ENCODE measurements around the gene CACNA1C. TPM values are rescaled to one million over a fixed set of nuclear protein-coding genes. Genes with fewer than 3 reads are reported as not detected.

The CACNA1C gene
- total and polyA plus RNA-seq, 2 donors from 2014 or later, result 1.6 to 17.4 TPM

DNA sequence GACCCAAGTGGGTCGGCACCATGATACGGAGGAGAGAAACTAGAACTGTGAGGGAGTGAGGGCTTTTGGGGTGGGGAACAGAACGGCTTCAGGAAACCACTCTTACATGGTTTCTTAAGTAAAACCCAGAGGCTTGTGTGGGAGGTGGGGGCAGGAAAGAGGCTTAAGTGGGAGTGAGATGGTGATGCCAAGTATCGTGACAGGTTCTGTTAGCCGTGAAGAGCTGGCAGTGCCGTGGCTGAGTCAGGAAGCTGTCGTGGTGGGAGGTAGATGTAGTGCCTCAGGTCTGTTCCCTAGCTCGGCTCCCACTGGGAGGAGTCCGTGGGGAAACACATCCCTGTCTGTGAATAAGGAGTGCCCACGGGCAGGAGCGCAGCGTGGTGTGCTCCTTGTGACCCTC lies 556.2 kb downstream of the CACNA1C start:
- no peaks in the 10 kb centered on the region for H3K27me3 ChIP-seq (ENCODE audit: control insufficient read depth, insufficient read depth, low read length)

DNA sequence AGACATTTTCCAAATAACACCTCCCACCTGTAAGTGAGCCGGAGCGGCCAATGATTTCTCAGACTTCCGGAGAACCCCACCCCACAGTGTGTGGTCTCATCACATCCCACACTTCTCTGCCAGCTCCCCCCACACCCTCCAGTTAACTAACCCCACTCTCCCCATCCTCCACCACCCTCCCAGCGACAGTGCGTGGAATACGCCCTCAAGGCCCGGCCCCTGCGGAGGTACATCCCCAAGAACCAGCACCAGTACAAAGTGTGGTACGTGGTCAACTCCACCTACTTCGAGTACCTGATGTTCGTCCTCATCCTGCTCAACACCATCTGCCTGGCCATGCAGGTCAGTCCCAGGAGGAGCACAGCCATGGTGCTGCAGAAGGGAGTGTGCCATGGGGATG lies 557.6 kb downstream of the CACNA1C start:
- H3K36me3 ChIP-seq (ENCODE audit: control insufficient read depth in 2 of 3, insufficient read depth in 3 of 3, low read length in 3 of 3), result no peaks in the 10 kb centered on the region
- no peak overlapping the region for H3K4me3 ChIP-seq (ENCODE audit: low read length in 3 of 3)
- no peaks in the 10 kb centered on the region for H3K4me1 ChIP-seq (ENCODE audit: control insufficient read depth in 2 of 3, insufficient read depth in 2 of 3, low read depth in 1 of 3, low read length in 3 of 3)
- H3K9me3 ChIP-seq (ENCODE audit: control insufficient read depth in 2 of 3, insufficient read depth in 1 of 3, low read length in 3 of 3), result no peaks in the 10 kb centered on the region
- intact Hi-C loops (cut with DNase I), result no loop called here
- TF ChIP-seq, protein P1, sequence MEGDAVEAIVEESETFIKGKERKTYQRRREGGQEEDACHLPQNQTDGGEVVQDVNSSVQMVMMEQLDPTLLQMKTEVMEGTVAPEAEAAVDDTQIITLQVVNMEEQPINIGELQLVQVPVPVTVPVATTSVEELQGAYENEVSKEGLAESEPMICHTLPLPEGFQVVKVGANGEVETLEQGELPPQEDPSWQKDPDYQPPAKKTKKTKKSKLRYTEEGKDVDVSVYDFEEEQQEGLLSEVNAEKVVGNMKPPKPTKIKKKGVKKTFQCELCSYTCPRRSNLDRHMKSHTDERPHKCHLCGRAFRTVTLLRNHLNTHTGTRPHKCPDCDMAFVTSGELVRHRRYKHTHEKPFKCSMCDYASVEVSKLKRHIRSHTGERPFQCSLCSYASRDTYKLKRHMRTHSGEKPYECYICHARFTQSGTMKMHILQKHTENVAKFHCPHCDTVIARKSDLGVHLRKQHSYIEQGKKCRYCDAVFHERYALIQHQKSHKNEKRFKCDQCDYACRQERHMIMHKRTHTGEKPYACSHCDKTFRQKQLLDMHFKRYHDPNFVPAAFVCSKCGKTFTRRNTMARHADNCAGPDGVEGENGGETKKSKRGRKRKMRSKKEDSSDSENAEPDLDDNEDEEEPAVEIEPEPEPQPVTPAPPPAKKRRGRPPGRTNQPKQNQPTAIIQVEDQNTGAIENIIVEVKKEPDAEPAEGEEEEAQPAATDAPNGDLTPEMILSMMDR (IDR thresholded peaks at IDR 0.05; ENCODE audit: borderline replicate concordance, extremely low read depth, insufficient read depth), result no peak
- DNase-seq, result no peak
- H3K27me3 ChIP-seq (ENCODE audit: control insufficient read depth, insufficient read depth, low read length), result no peaks in the 10 kb centered on the region
- H3K27ac ChIP-seq (ENCODE audit: low read depth in 2 of 2, low read length in 2 of 2), result no peak overlapping the region
- H3K9ac ChIP-seq (ENCODE audit: low read length in 3 of 3), result no peak overlapping the region
- FAIRE-seq, result no peak

More for the DNA sequence above, 556.2 kb downstream of the CACNA1C start:
- TF ChIP-seq, protein P1 (IDR thresholded peaks at IDR 0.05; ENCODE audit: borderline replicate concordance, extremely low read depth, insufficient read depth), result no peak
- Histone ChIP-seq H3K27ac (ENCODE audit: low read depth in 2 of 2, low read length in 2 of 2) (no peak overlapping the region), H3K9ac (ENCODE audit: low read length in 3 of 3) (no peak overlapping the region), H3K36me3 (ENCODE audit: control insufficient read depth in 2 of 3, insufficient read depth in 3 of 3, low read length in 3 of 3) (no peaks in the 10 kb centered on the region), H3K9me3 (ENCODE audit: control insufficient read depth in 2 of 3, insufficient read depth in 1 of 3, low read length in 3 of 3) (no peaks in the 10 kb centered on the region), H3K4me3 (ENCODE audit: low read length in 3 of 3) (no peak overlapping the region), H3K4me1 (ENCODE audit: control insufficient read depth in 2 of 3, insufficient read depth in 2 of 3, low read depth in 1 of 3, low read length in 3 of 3) (no peaks in the 10 kb centered on the region)
- FAIRE-seq, result no peak
- intact Hi-C loops (cut with DNase I), result no loop called here
- DNase-seq, result no peak

DNA sequence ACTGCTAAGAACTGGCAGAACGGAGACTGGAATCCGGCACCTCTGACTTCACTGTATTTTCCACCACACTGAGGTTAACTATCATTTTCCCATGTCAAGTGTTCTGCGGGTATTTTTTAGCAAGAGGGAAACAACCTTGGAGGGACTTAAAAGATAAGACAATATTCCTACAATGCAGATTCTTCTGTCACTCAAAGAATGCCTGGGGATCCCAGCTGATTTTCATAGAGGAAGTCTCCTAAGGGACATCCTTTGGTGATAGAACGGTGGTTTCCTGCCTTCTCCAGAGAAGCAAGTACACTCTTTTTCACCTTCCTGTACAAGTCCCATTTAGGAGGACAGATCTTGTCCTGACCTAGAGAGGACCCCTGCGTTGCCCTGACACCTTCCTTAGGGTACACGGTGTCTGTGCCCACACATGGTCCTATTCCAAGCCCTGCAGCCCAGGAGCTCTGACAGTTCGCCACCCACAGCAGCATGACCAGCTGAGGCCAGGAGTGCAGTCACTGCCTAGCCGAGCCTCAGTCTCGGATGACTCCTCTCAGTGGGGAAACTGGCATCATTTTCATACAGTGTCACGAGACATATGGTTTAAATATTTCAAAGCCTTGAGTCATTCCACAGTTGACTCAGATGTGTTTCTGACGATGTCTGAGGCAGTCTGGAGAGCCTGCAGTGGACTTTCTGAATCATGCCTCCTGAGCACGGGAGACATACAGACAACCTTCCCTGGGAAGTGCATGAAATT lies 560.7 kb downstream of the CACNA1C start:
- H3K9me3 ChIP-seq (ENCODE audit: control insufficient read depth in 2 of 3, insufficient read depth in 1 of 3, low read length in 3 of 3), result no peaks in the 10 kb centered on the region
- DNase-seq (no peak), FAIRE-seq (no peak)

More for the DNA sequence above, 560.7 kb downstream of the CACNA1C start:
- intact Hi-C loops (cut with DNase I), result no loop called here
- Histone ChIP-seq H3K27ac (ENCODE audit: low read depth in 2 of 2, low read length in 2 of 2) (no peak overlapping the region), H3K4me1 (ENCODE audit: control insufficient read depth in 2 of 3, insufficient read depth in 2 of 3, low read depth in 1 of 3, low read length in 3 of 3) (no peaks in the 10 kb centered on the region), H3K27me3 (ENCODE audit: control insufficient read depth, insufficient read depth, low read length) (no peaks in the 10 kb centered on the region), H3K9ac (ENCODE audit: low read length in 3 of 3) (no peak overlapping the region), H3K4me3 (ENCODE audit: low read length in 3 of 3) (no peak overlapping the region), H3K36me3 (ENCODE audit: control insufficient read depth in 2 of 3, insufficient read depth in 3 of 3, low read length in 3 of 3) (no peaks in the 10 kb centered on the region)
- TF ChIP-seq, protein P1 (IDR thresholded peaks at IDR 0.05; ENCODE audit: borderline replicate concordance, extremely low read depth, insufficient read depth), result no peak
